Measurements from ENCODE around the gene ACE2.

GRCh38 chrX:15646543-15646942, 45.8 kb upstream of the ACE2 start:
- TF ChIP-seq ZNF274 (IDR thresholded peaks at IDR 0.05; ENCODE audit: low read depth, low read length) (no peak), YY1 (IDR thresholded peaks at IDR 0.05; ENCODE audit: insufficient read depth, insufficient read length) (no peak), SUZ12 (IDR thresholded peaks at IDR 0.05; ENCODE audit: extremely low read depth, insufficient read depth, insufficient read length) (no peak)

Data from NT2/D1 (cell line).